ENCODE measurements around the gene CACHD1. TPM values are rescaled to one million over a fixed set of nuclear protein-coding genes. Genes with fewer than 3 reads are reported as not detected.
"Not testable (repeated sequence)": the region's sequence is repeated elsewhere in the genome, so short reads cannot be mapped to it uniquely, and the experiment has no call there.

Gene CACHD1
- total RNA-seq, 2 donors from 2014 or later: 10.8 to 14.4 TPM

GRCh38 chr1:64693406-64693805 lies 223.5 kb downstream of the CACHD1 start:
- H3K27me3 ChIP-seq (replicated peaks; ENCODE audit: insufficient read depth): no peaks in the 10 kb centered on the region
- H3K4me1 ChIP-seq (replicated peaks): no peaks in the 10 kb centered on the region
- TF ChIP-seq POLR2A (IDR thresholded peaks at IDR 0.05) (no peak), POLR2AphosphoS5 (IDR thresholded peaks at IDR 0.05) (no peak), CTCF (IDR thresholded peaks at IDR 0.05) (no peak)
- intact Hi-C loops (cut with DNase I): loop anchor here (5.0 kb wide), 1 partner anchor 54 kb away; the partner anchor contains the start of gene RAVER2
- no peak for DNase-seq (ENCODE audit: low spot score)
- 86% methylated on average over 5 of the region's 5 CpGs for WGBS
- no peaks in the 10 kb centered on the region for H3K36me3 ChIP-seq
- no peak overlapping the region for H3K27ac ChIP-seq
- H3K4me3 ChIP-seq: no peak overlapping the region
- H3K9me3 ChIP-seq: no peaks in the 10 kb centered on the region

GRCh38 chr1:64696879-64697278 lies 226.9 kb downstream of the CACHD1 start:
- intact Hi-C loops (cut with DNase I): no loop called here
- no peaks in the 10 kb centered on the region for H3K27me3 ChIP-seq (replicated peaks; ENCODE audit: insufficient read depth)
- no peak overlapping the region for H3K27ac ChIP-seq
- H3K4me1 ChIP-seq (replicated peaks): no peaks in the 10 kb centered on the region
- WGBS: 92% methylated on average over 3 of the region's 3 CpGs
- no peaks in the 10 kb centered on the region for H3K9me3 ChIP-seq
- H3K36me3 ChIP-seq: no peaks in the 10 kb centered on the region
- H3K4me3 ChIP-seq: no peak overlapping the region
- TF ChIP-seq CTCF (IDR thresholded peaks at IDR 0.05): no peak
- TF ChIP-seq POLR2AphosphoS5 (IDR thresholded peaks at IDR 0.05): no peak
- TF ChIP-seq POLR2A (IDR thresholded peaks at IDR 0.05): no peak
- no peak for DNase-seq (ENCODE audit: low spot score)

- no peak for DNase-seq (ENCODE audit: low spot score)
- Histone ChIP-seq H3K27me3 (replicated peaks; ENCODE audit: insufficient read depth) (no peaks in the 10 kb centered on the region), H3K27ac (no peak overlapping the region), H3K4me3 (no peak overlapping the region), H3K36me3 (no peaks in the 10 kb centered on the region), H3K4me1 (replicated peaks) (no peaks in the 10 kb centered on the region), H3K9me3 (no peaks in the 10 kb centered on the region)
- intact Hi-C loops (cut with DNase I): no loop called here
- TF ChIP-seq POLR2A (IDR thresholded peaks at IDR 0.05) (no peak), CTCF (IDR thresholded peaks at IDR 0.05) (no peak), POLR2AphosphoS5 (IDR thresholded peaks at IDR 0.05) (no peak)
- WGBS: 47% methylated on average over 8 of the region's 8 CpGs
Measured at GRCh38 chr1:64699327-64699726, 229.4 kb downstream of the CACHD1 start.

- H3K36me3 ChIP-seq: no peaks in the 10 kb centered on the region
- intact Hi-C loops (cut with DNase I): no loop called here
- no peak overlapping the region for H3K4me3 ChIP-seq
- no peak overlapping the region for H3K27ac ChIP-seq
- no peak for DNase-seq (ENCODE audit: low spot score)
- no peaks in the 10 kb centered on the region for H3K4me1 ChIP-seq (replicated peaks)
- H3K9me3 ChIP-seq: no peaks in the 10 kb centered on the region
- no peak for TF ChIP-seq CTCF (IDR thresholded peaks at IDR 0.05)
- TF ChIP-seq POLR2AphosphoS5 (IDR thresholded peaks at IDR 0.05): no peak
- TF ChIP-seq POLR2A (IDR thresholded peaks at IDR 0.05): no peak
- H3K27me3 ChIP-seq (replicated peaks; ENCODE audit: insufficient read depth): no peaks in the 10 kb centered on the region
- whole genome bisulfite sequencing: 80% methylated on average over 5 of the region's 5 CpGs
Measured at GRCh38 chr1:64701071-64701470, 231.1 kb downstream of the CACHD1 start.

- H3K4me3 ChIP-seq: no peak overlapping the region
- no peaks in the 10 kb centered on the region for H3K9me3 ChIP-seq
- no peaks in the 10 kb centered on the region for H3K4me1 ChIP-seq (replicated peaks)
- no peak for DNase-seq (ENCODE audit: low spot score)
- no peak for TF ChIP-seq POLR2A (IDR thresholded peaks at IDR 0.05)
- TF ChIP-seq POLR2AphosphoS5 (IDR thresholded peaks at IDR 0.05): no peak
- no peak for TF ChIP-seq CTCF (IDR thresholded peaks at IDR 0.05)
- 69% methylated on average over 2 of the region's 2 CpGs for WGBS
- H3K27me3 ChIP-seq (replicated peaks; ENCODE audit: insufficient read depth): no peaks in the 10 kb centered on the region
- intact Hi-C loops (cut with DNase I): no loop called here
- H3K36me3 ChIP-seq: no peaks in the 10 kb centered on the region
- H3K27ac ChIP-seq: no peak overlapping the region
Measured at GRCh38 chr1:64701886-64702285, 232.0 kb downstream of the CACHD1 start.

GRCh38 chr1:64702670-64703069 lies 232.7 kb downstream of the CACHD1 start:
- H3K36me3 ChIP-seq; intact Hi-C loops (cut with DNase I); H3K9me3 ChIP-seq; H3K27ac ChIP-seq; DNase-seq (ENCODE audit: low spot score); H3K4me3 ChIP-seq; H3K4me1 ChIP-seq (replicated peaks); H3K27me3 ChIP-seq (replicated peaks; ENCODE audit: insufficient read depth): not testable (repeated sequence)
- 88% methylated on average over 3 of the region's 3 CpGs for WGBS

Measured in prostate gland (tissue), 2 donors.